IPS DF 19.7 (cell line): ENCODE measurements around the gene PTPN9.

ENCODE experiments used
- DNase-seq: peaks from one replicate; pipeline ENCODE4 v3.0.0-alpha.2; 2013; ENCODE audit warnings: low read depth, low spot score

The PTPN9 gene

GRCh38 chr15:75422554-75422953 lies 156.6 kb downstream of the PTPN9 start:
- DNase-seq = no peak

GRCh38 chr15:75420698-75421097 lies 158.4 kb downstream of the PTPN9 start:
- DNase-seq = no peak

GRCh38 chr15:75416584-75416983 lies 162.5 kb downstream of the PTPN9 start:
- DNase-seq = no peak
